Choroid plexus epithelial cell (primary cell): Measurements from ENCODE around the gene PLA2G6.

Experiments
- DNase-seq: peaks from one replicate; pipeline ENCODE4 v3.0.0-alpha.2; 2010; ENCODE audit warnings: low read depth
- H3K4me3 ChIP-seq: 2 replicates; pipeline ENCODE4 v1.5.1; 2011; ENCODE audit warnings: low read depth, mild to moderate bottlenecking, control low read depth, low read length, moderate library complexity
- CTCF ChIP-seq: conservative IDR thresholded peaks from 2 replicates; pipeline ENCODE4 v1.5.1; 2011; ENCODE audit warnings: low read depth, mild to moderate bottlenecking, control low read depth, inconsistent platforms, low read length, moderate library complexity

PLA2G6 gene

GRCh38 chr22:38097557-38098409 is 83.8 kb downstream of the PLA2G6 start:
- H3K4me3 ChIP-seq: no peak overlapping the region
- DNase-seq: peak; percentile 54
- TF ChIP-seq CTCF: peak; percentile 75

- no peak for TF ChIP-seq CTCF
- DNase-seq: no peak
- no peak overlapping the region for H3K4me3 ChIP-seq
These were observed 84.6 kb downstream of the PLA2G6 start for GRCh38 chr22:38097058-38097457.

- no peak for DNase-seq
- no peak overlapping the region for H3K4me3 ChIP-seq
- TF ChIP-seq CTCF: no peak
These were observed 92.2 kb downstream of the PLA2G6 start for GRCh38 chr22:38089474-38089851.

- DNase-seq: no peak
- H3K4me3 ChIP-seq: peak overlapping the region; percentile 37
- no peak for TF ChIP-seq CTCF
These were observed 92.8 kb downstream of the PLA2G6 start for GRCh38 chr22:38088629-38089473.

- no peak overlapping the region for H3K4me3 ChIP-seq
- TF ChIP-seq CTCF: no peak
- DNase-seq: no peak
These were observed 93.8 kb downstream of the PLA2G6 start for GRCh38 chr22:38087855-38088254.

GRCh38 chr22:38086942-38087341 is 94.7 kb downstream of the PLA2G6 start:
- H3K4me3 ChIP-seq: no peak overlapping the region
- TF ChIP-seq CTCF: no peak
- no peak for DNase-seq
